Measurements from ENCODE around the gene MRPL28. TPM values are rescaled to one million over a fixed set of nuclear protein-coding genes. Genes with fewer than 3 reads are reported as not detected.

MRPL28 gene
- total and polyA plus RNA-seq, 2 donors (not counting 3 experiments of a cell fraction or from before 2014, with no cell fraction given): 104 to 180 TPM

- POLR2A ChIA-PET: no interaction called here
- Histone ChIP-seq H3K27ac (ENCODE audit: insufficient read depth, low read depth, low read length) (no peak overlapping the region), H3K4me2 (ENCODE audit: insufficient read depth, low read length) (no peak overlapping the region), H3K4me1 (ENCODE audit: control insufficient read depth, extremely low read depth, insufficient read depth, low read length) (no peaks in the 10 kb centered on the region), H3K79me2 (ENCODE audit: control insufficient read depth, insufficient read depth, low read length) (no peaks in the 10 kb centered on the region), H4K20me1 (replicated peaks; ENCODE audit: control insufficient read depth, extremely low read depth, insufficient read depth, low read length) (no peaks in the 10 kb centered on the region), H3K9me3 (replicated peaks; ENCODE audit: control insufficient read depth, insufficient read depth, low read length) (no peaks in the 10 kb centered on the region), H3K36me3 (ENCODE audit: control insufficient read depth in 2 of 2, extremely low read depth in 1 of 2, insufficient read depth in 2 of 2, low read length in 2 of 2) (no peaks in the 10 kb centered on the region), H3K4me3 (replicated peaks in 1 of 3; ENCODE audit: insufficient read depth in 1 of 3, low read depth in 1 of 3, low read length in 3 of 3) (no peak overlapping the region), H3K9ac (replicated peaks; ENCODE audit: extremely low read depth, insufficient read depth, low read length) (no peak overlapping the region), H2AFZ (ENCODE audit: low read depth, low read length) (no peak overlapping the region), H3K9me1 (replicated peaks; ENCODE audit: control insufficient read depth, extremely low read depth, insufficient read depth, low read length) (no peaks in the 10 kb centered on the region), H3K27me3 (ENCODE audit: control insufficient read depth in 2 of 2, insufficient read depth in 2 of 2, low read length in 2 of 2) (no peaks in the 10 kb centered on the region)
- FAIRE-seq (no peak), DNase-seq (ENCODE audit: low read depth, low spot score) (no peak)
- intact Hi-C loops (cut with micrococcal nuclease): no loop called here
- CTCF ChIA-PET: interaction anchor here (4.8 kb wide), 1 partner anchor 254 kb away, joined by 130 read pairs; no protein-coding TSS in a partner anchor
- BruUV-seq (replicated peaks): no TSS peak
- dilution Hi-C loops (cut with MboI; ENCODE audit: extremely low pct_ligation_motif_present, low sequenced_read_pairs): no loop called here
- TF ChIP-seq GATA2 (IDR thresholded peaks at IDR 0.05; ENCODE audit: insufficient read depth, insufficient read length, low read depth, low read length) (no peak), MYC (IDR thresholded peaks at IDR 0.05; ENCODE audit: low read depth, low read length) (no peak), POLR2A (IDR thresholded peaks at IDR 0.05; ENCODE audit: low read depth, low read length) (no peak), CTCF (IDR thresholded peaks at IDR 0.05; ENCODE audit: extremely low read depth in 1 of 2, insufficient read depth in 1 of 2, low read depth in 1 of 2, low read length in 2 of 2) (no peak), MAX (IDR thresholded peaks at IDR 0.05; ENCODE audit: insufficient read depth, insufficient read length) (no peak), JUN (IDR thresholded peaks at IDR 0.05; ENCODE audit: borderline replicate concordance, insufficient read depth, insufficient read length, low read depth) (no peak)
Observed at GRCh38 chr16:359067-359763, 11.1 kb downstream of the MRPL28 start.

Measured in endothelial cell of umbilical vein (primary cell).